A673 (cell line): ENCODE measurements around the gene PDE11A. TPM values are rescaled to one million over a fixed set of nuclear protein-coding genes. Genes with fewer than 3 reads are reported as not detected.

Experiments
- BruUV-seq: library from RNA; stranded (reverse); fragments of 400-500 nt; replicated peaks from 2 replicates; lab custom pipeline; 2021; lab: Mats Ljungman, UMichigan
- CTCF ChIA-PET: fragments of 300-600 bp; sonication (Branson Sonifier 250); formaldehyde crosslinking; loops from one replicate; lab custom pipeline; 2022; ENCODE audit warnings: antibody characterized with exemption; lab: Charles Lee
- POLR2A ChIA-PET: fragments of 300-600 bp; sonication (Branson Sonifier 250); formaldehyde crosslinking; loops from one replicate; lab custom pipeline; 2022; ENCODE audit warnings: antibody characterized with exemption; ENCODE audit not compliant: low non-redundant PET; lab: Charles Lee
- DNase-seq: peaks from one replicate; pipeline ENCODE4 v3.0.0-alpha.2; 2015; ENCODE audit warnings: low spot score
- H3K27ac ChIP-seq: fragments of 200-600 bp; sonication (generic); 2 replicates; pipeline ENCODE4 v1.5.1; 2016; ENCODE audit warnings: mixed run types, low read depth, mild to moderate bottlenecking, mixed read lengths, antibody characterized with exemption, low read length; ENCODE audit not compliant: poor library complexity, severe bottlenecking
- H3K27me3 ChIP-seq: fragments of 200-600 bp; sonication (generic); replicated peaks from 2 replicates; pipeline ENCODE4 v1.6.1; 2017; ENCODE audit warnings: mixed run types, low read depth, mild to moderate bottlenecking, mixed read lengths, antibody characterized with exemption, low read length; ENCODE audit not compliant: insufficient read depth, poor library complexity
- H3K36me3 ChIP-seq: fragments of 200-600 bp; sonication (generic); 2 replicates; pipeline ENCODE4 v1.6.1; 2016; ENCODE audit warnings: mixed run types, mild to moderate bottlenecking, mixed read lengths, antibody characterized with exemption, low read length; ENCODE audit not compliant: insufficient read depth, poor library complexity, severe bottlenecking
- H3K4me1 ChIP-seq: fragments of 200-600 bp; sonication (generic); 2 replicates; pipeline ENCODE4 v1.6.1; 2017; ENCODE audit warnings: mixed run types, mild to moderate bottlenecking, mixed read lengths, antibody characterized with exemption, low read length; ENCODE audit not compliant: insufficient read depth, poor library complexity, severe bottlenecking
- H3K4me3 ChIP-seq: fragments of 200-600 bp; sonication (generic); 2 replicates; pipeline ENCODE4 v1.5.1; 2016; ENCODE audit warnings: low read depth, mixed run types, mild to moderate bottlenecking, mixed read lengths, low read length; ENCODE audit not compliant: poor library complexity, severe bottlenecking
- H3K9me3 ChIP-seq: fragments of 200-600 bp; sonication (generic); 2 replicates; pipeline ENCODE4 v1.6.1; 2016; ENCODE audit warnings: mixed run types, low read depth, mild to moderate bottlenecking, mixed read lengths, antibody characterized with exemption, low read length; ENCODE audit not compliant: poor library complexity, severe bottlenecking
- EZH2 ChIP-seq: fragments of 200-600 bp; sonication (generic); IDR thresholded peaks from 2 replicates; pipeline ENCODE4 v1.6.1; 2017; ENCODE audit warnings: borderline replicate concordance, low read depth, mild to moderate bottlenecking, mixed read lengths, antibody characterized with exemption, low read length; ENCODE audit not compliant: poor library complexity, severe bottlenecking
- intact Hi-C: fragments of 100-400 bp; cut with micrococcal nuclease; formaldehyde crosslinking; loops from one replicate; pipeline ENCODE4 v1.10.0; 2022; ENCODE audit not compliant: unreplicated experiment
- total RNA-seq: library from RNA; stranded (reverse); gene quantifications from 2 replicates; pipeline ENCODE4 v1.2.3, GENCODE V29; 2021
- TF ChIP-seq, protein P1 (sequence below): fragments of 300-800, 200-600 bp; sonication (generic); conservative IDR thresholded peaks from 2 replicates; pipeline ENCODE4 v1.5.1; 2017; ENCODE audit warnings: low read depth, mild to moderate bottlenecking, antibody characterized with exemption, low read length, moderate library complexity, mixed read lengths

Gene PDE11A
- total RNA-seq, 1 experiment from 2014 or later = not detected

DNA sequence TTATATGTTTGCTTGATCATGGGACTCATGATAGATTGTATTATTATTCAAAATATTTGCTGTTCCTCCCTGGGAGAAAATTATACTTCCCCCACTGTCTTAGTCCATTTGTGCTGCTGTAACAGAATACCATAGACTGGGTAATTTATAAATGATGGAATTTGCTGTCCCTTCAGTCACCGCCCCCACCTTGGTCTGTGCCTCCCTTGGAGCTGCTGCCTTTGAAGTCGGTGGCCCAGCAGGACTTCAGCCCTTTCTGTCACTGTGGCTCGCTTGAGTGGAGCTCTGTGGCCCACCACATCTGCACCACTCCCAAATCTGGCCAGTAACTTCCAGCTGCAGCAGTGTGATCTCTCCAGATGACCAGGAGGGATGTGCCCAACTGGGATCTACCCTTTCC lies 479.2 kb downstream of the PDE11A start:
- CTCF ChIA-PET = interaction anchor here (0.7 kb wide), 1 partner anchor 74 kb away, joined by 3 read pairs; no protein-coding TSS in a partner anchor
- TF ChIP-seq, protein P1, sequence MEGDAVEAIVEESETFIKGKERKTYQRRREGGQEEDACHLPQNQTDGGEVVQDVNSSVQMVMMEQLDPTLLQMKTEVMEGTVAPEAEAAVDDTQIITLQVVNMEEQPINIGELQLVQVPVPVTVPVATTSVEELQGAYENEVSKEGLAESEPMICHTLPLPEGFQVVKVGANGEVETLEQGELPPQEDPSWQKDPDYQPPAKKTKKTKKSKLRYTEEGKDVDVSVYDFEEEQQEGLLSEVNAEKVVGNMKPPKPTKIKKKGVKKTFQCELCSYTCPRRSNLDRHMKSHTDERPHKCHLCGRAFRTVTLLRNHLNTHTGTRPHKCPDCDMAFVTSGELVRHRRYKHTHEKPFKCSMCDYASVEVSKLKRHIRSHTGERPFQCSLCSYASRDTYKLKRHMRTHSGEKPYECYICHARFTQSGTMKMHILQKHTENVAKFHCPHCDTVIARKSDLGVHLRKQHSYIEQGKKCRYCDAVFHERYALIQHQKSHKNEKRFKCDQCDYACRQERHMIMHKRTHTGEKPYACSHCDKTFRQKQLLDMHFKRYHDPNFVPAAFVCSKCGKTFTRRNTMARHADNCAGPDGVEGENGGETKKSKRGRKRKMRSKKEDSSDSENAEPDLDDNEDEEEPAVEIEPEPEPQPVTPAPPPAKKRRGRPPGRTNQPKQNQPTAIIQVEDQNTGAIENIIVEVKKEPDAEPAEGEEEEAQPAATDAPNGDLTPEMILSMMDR = no peak
- TF ChIP-seq EZH2 = no peak
- Histone ChIP-seq H3K27me3 (no peaks in the 10 kb centered on the region), H3K9me3 (no peaks in the 10 kb centered on the region), H3K4me1 (peaks cover 8% of the 10 kb centered on the region), H3K27ac (no peak overlapping the region), H3K4me3 (no peak overlapping the region), H3K36me3 (no peaks in the 10 kb centered on the region)
- DNase-seq = no peak
- intact Hi-C loops = no loop called here
- no TSS peak for BruUV-seq
- POLR2A ChIA-PET = no interaction called here

GRCh38 chr2:177592945-177593344 lies 479.6 kb downstream of the PDE11A start:
- Histone ChIP-seq H3K27ac (no peak overlapping the region), H3K9me3 (no peaks in the 10 kb centered on the region), H3K4me1 (peaks cover 4% of the 10 kb centered on the region), H3K36me3 (no peaks in the 10 kb centered on the region), H3K27me3 (no peaks in the 10 kb centered on the region), H3K4me3 (no peak overlapping the region)
- DNase-seq = no peak
- BruUV-seq = no TSS peak
- ChIA-PET POLR2A (no interaction called here), CTCF (no interaction called here)
- TF ChIP-seq EZH2 = no peak
- TF ChIP-seq, protein P1 = no peak
- intact Hi-C loops = no loop called here

DNA sequence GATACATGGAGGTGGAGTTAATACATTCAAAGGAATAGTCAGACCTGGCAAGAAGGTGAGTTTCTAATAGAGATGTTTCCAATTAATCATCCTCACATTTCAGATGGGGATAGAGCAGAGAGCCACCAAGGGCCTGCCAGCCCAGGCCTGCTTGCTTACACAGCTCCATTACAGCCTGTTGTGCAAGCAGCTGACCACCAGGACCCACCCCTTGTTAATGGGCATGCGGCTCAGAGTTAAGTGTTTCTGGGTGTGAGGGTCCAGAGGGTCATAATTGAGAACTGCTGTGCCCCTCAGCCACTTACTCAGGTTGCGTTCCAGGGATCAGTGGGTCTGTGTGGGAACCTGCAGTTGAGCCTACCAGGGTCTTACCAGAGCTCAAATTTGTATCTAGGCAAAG lies 480.2 kb downstream of the PDE11A start:
- CTCF ChIA-PET = no interaction called here
- POLR2A ChIA-PET = no interaction called here

More for the DNA sequence above, 480.2 kb downstream of the PDE11A start:
- no TSS peak for BruUV-seq
- intact Hi-C loops = no loop called here
- Histone ChIP-seq H3K27me3 (no peaks in the 10 kb centered on the region), H3K36me3 (no peaks in the 10 kb centered on the region), H3K4me3 (no peak overlapping the region), H3K27ac (no peak overlapping the region), H3K4me1 (no peaks in the 10 kb centered on the region), H3K9me3 (no peaks in the 10 kb centered on the region)
- no peak for TF ChIP-seq EZH2
- TF ChIP-seq, protein P1 = no peak
- DNase-seq = no peak
